Common myeloid progenitor, CD34-positive (primary cell): ENCODE data around the gene DKK3.

Experiments
- CTCF ChIA-PET: fragments of 350-600 bp; sonication (Branson Sonifier 250); formaldehyde crosslinking; loops from one replicate; lab custom pipeline; 2021; ENCODE audit warnings: antibody characterized with exemption; lab: Charles Lee
- POLR2A ChIA-PET: fragments of 350-600 bp; sonication (Branson Sonifier 250); formaldehyde crosslinking; loops from one replicate; lab custom pipeline; 2021; ENCODE audit warnings: antibody characterized with exemption; lab: Charles Lee
- DNase-seq, 3 donors: peaks; one replicate each; pipeline versions ENCODE4 v3.0.0 to v3.0.0-alpha.2; 2013
- H3K27ac ChIP-seq, 2 experiments: 1 replicate in 1 of 2; 2 replicates in 1 of 2; pipeline ENCODE4 v1.7.0; 2013; ENCODE audit warnings: inconsistent platforms in 2 of 2, low read length in 2 of 2, mild to moderate bottlenecking in 2 of 2, low read depth in 1 of 2, moderate library complexity in 1 of 2; ENCODE audit not compliant: severe bottlenecking in 2 of 2, insufficient read depth in 1 of 2, poor library complexity in 1 of 2
- H3K27me3 ChIP-seq, 5 experiments: replicated peaks in 2 of 5; 1 replicate in 3 of 5; 2 replicates in 2 of 5; pipeline versions ENCODE4 v1.6.1 to v1.7.0; 2013; ENCODE audit warnings: low read length in 4 of 5, mild to moderate bottlenecking in 2 of 5, moderate library complexity in 2 of 5, inconsistent platforms in 1 of 5; ENCODE audit not compliant: insufficient read depth in 5 of 5, control insufficient read depth in 4 of 5
- H3K36me3 ChIP-seq, 4 experiments: 1 replicate in 2 of 4; 2 replicates in 2 of 4; pipeline versions ENCODE4 v1.6.1 to v1.7.0; 2013; ENCODE audit warnings: low read length in 3 of 4, control low read depth in 1 of 4, mild to moderate bottlenecking in 1 of 4; ENCODE audit not compliant: control insufficient read depth in 4 of 4, insufficient read depth in 4 of 4
- H3K4me1 ChIP-seq, 4 experiments: 1 replicate in 3 of 4; 2 replicates in 1 of 4; pipeline versions ENCODE4 v1.6.1 to v1.7.1; 2013; ENCODE audit warnings: low read length in 3 of 4, mild to moderate bottlenecking in 3 of 4, control low read depth in 1 of 4, inconsistent platforms in 1 of 4, moderate library complexity in 1 of 4; ENCODE audit not compliant: control insufficient read depth in 4 of 4, insufficient read depth in 4 of 4; ENCODE audit errors: control extremely low read depth in 1 of 4
- H3K4me3 ChIP-seq, 7 experiments: 1 replicate in 4 of 7; 2 replicates in 3 of 7; pipeline versions ENCODE4 v1.5.1 to v1.7.0; 2013; ENCODE audit warnings: mild to moderate bottlenecking in 7 of 7, low read length in 6 of 7, moderate library complexity in 6 of 7, inconsistent platforms in 2 of 7, low read depth in 2 of 7, control low read depth in 1 of 7; ENCODE audit not compliant: insufficient read depth in 4 of 7, control insufficient read depth in 1 of 7; ENCODE audit errors: extremely low read depth in 1 of 7
- H3K9me3 ChIP-seq, 5 experiments: 1 replicate in 4 of 5; 2 replicates in 1 of 5; pipeline versions ENCODE4 v1.6.1 to v1.7.1; 2013; ENCODE audit warnings: low read length in 4 of 5, mild to moderate bottlenecking in 2 of 5, inconsistent platforms in 1 of 5, low read depth in 1 of 5, moderate library complexity in 1 of 5; ENCODE audit not compliant: control insufficient read depth in 4 of 5, insufficient read depth in 2 of 5; ENCODE audit errors: control extremely low read depth in 1 of 5
- WGBS: methylation state at CpG from one replicate; pipeline ENCODE4 v1.1.5; 2013; ENCODE audit not compliant: insufficient coverage; 5-methylcytosine and 5-hydroxymethylcytosine counted together

The DKK3 gene

GRCh38 chr11:11942668-11943067 lies 65.8 kb downstream of the DKK3 start:
- Histone ChIP-seq H3K4me3 (peak overlapping the region in 1 of 7 experiments; percentile 6), H3K27me3 (no peaks in the 10 kb centered on the region), H3K27ac (no peak overlapping the region), H3K9me3 (no peaks in the 10 kb centered on the region), H3K4me1 (no peaks in the 10 kb centered on the region), H3K36me3 (peaks cover 13 to 62% (median 43%) of the 10 kb centered on the region in 4 experiments)
- DNase-seq, result no peak
- 83% methylated on average over 2 of the region's 3 CpGs for WGBS
- ChIA-PET POLR2A (no interaction called here), CTCF (interaction anchor here (1.1 kb wide), 1 partner anchor 10 kb away, joined by 4 read pairs; no protein-coding TSS in a partner anchor)

GRCh38 chr11:11940551-11940950 lies 67.9 kb downstream of the DKK3 start:
- no peak overlapping the region for H3K4me3 ChIP-seq
- no peaks in the 10 kb centered on the region for H3K4me1 ChIP-seq
- H3K27me3 ChIP-seq, result no peaks in the 10 kb centered on the region
- ChIA-PET POLR2A (no interaction called here), CTCF (no interaction called here)
- DNase-seq, result no peak
- H3K9me3 ChIP-seq, result no peaks in the 10 kb centered on the region
- peaks cover 13 to 69% (median 45%) of the 10 kb centered on the region in 4 experiments for H3K36me3 ChIP-seq
- H3K27ac ChIP-seq, result no peak overlapping the region

GRCh38 chr11:11937957-11938356 lies 70.5 kb downstream of the DKK3 start:
- peaks cover 20 to 74% (median 49%) of the 10 kb centered on the region in 4 experiments for H3K36me3 ChIP-seq
- ChIA-PET POLR2A (no interaction called here), CTCF (interaction anchor here (1.0 to 1.5 kb wide), 3 partner anchors 9 to 109 kb away, joined by 3 to 5 read pairs (median 3); no protein-coding TSS in a partner anchor)
- no CpG with 5 or more reads among the region's 1 CpG for WGBS
- H3K27me3 ChIP-seq, result no peaks in the 10 kb centered on the region
- H3K27ac ChIP-seq, result no peak overlapping the region
- DNase-seq, result no peak
- no peaks in the 10 kb centered on the region for H3K4me1 ChIP-seq
- H3K9me3 ChIP-seq, result no peaks in the 10 kb centered on the region
- no peak overlapping the region for H3K4me3 ChIP-seq

- ChIA-PET CTCF (interaction anchor here (1.0 to 1.5 kb wide), 2 partner anchors 10 to 110 kb away, joined by 3 to 5 read pairs; no protein-coding TSS in a partner anchor), POLR2A (no interaction called here)
- H3K27me3 ChIP-seq, result no peaks in the 10 kb centered on the region
- no peak overlapping the region for H3K27ac ChIP-seq
- H3K4me3 ChIP-seq, result no peak overlapping the region
- no peaks in the 10 kb centered on the region for H3K9me3 ChIP-seq
- WGBS, result no CpG with 5 or more reads among the region's 3 CpGs
- DNase-seq, result no peak
- no peaks in the 10 kb centered on the region for H3K4me1 ChIP-seq
- H3K36me3 ChIP-seq, result peaks cover 15 to 70% (median 49%) of the 10 kb centered on the region in 4 experiments
Measured at GRCh38 chr11:11937433-11937832, 71.0 kb downstream of the DKK3 start.

- Histone ChIP-seq H3K27me3 (no peaks in the 10 kb centered on the region), H3K9me3 (no peaks in the 10 kb centered on the region), H3K36me3 (peaks cover 24 to 61% (median 45%) of the 10 kb centered on the region in 4 experiments), H3K4me3 (no peak overlapping the region), H3K27ac (no peak overlapping the region), H3K4me1 (no peaks in the 10 kb centered on the region)
- ChIA-PET CTCF (interaction anchor here (1.5 kb wide), 1 partner anchor 109 kb away, joined by 3 read pairs; no protein-coding TSS in a partner anchor), POLR2A (no interaction called here)
- WGBS, result no CpG with 5 or more reads among the region's 2 CpGs
- DNase-seq, result no peak
Measured at GRCh38 chr11:11935536-11935935, 72.9 kb downstream of the DKK3 start.

GRCh38 chr11:11931461-11932055 lies 76.9 kb downstream of the DKK3 start:
- CTCF ChIA-PET, result interaction anchor here (1.0 to 2.6 kb wide), 8 partner anchors 16 to 359 kb away, joined by 3 to 14 read pairs (median 4); no protein-coding TSS in a partner anchor

GRCh38 chr11:11929920-11930319 lies 78.5 kb downstream of the DKK3 start:
- POLR2A ChIA-PET, result no interaction called here
- Histone ChIP-seq H3K27me3 (no peaks in the 10 kb centered on the region), H3K4me3 (no peak overlapping the region), H3K9me3 (peaks cover 0 to 3% (median 0%) of the 10 kb centered on the region in 5 experiments), H3K27ac (no peak overlapping the region), H3K36me3 (peaks cover 24 to 58% (median 42%) of the 10 kb centered on the region in 4 experiments), H3K4me1 (peaks cover 0 to 4% (median 0%) of the 10 kb centered on the region in 4 experiments)
- DNase-seq, result no peak
- no CpG with 5 or more reads among the region's 2 CpGs for WGBS
- CTCF ChIA-PET, result interaction anchor here (0.8 to 2.1 kb wide), 3 partner anchors 24 to 352 kb away, joined by 3 to 8 read pairs (median 4); no protein-coding TSS in a partner anchor

More at GRCh38 chr11:11931461-11932055, 76.9 kb downstream of the DKK3 start:
- Histone ChIP-seq H3K9me3 (peaks cover 0 to 3% (median 0%) of the 10 kb centered on the region in 5 experiments), H3K27ac (no peak overlapping the region), H3K27me3 (no peaks in the 10 kb centered on the region), H3K4me3 (no peak overlapping the region), H3K36me3 (peaks cover 24 to 59% (median 40%) of the 10 kb centered on the region in 4 experiments), H3K4me1 (peaks cover 0 to 1% (median 0%) of the 10 kb centered on the region in 4 experiments)
- WGBS, result 83% methylated on average over 1 of the region's 5 CpGs
- peak; percentile 42 to 71 (median 67) for DNase-seq
- POLR2A ChIA-PET, result no interaction called here
